ENCODE measurements around the gene HIP1R.
"Not testable (repeated sequence)": the region's sequence is repeated elsewhere in the genome, so short reads cannot be mapped to it uniquely, and the experiment has no call there.

The HIP1R gene

GRCh38 chr12:122871851-122872780 is 36.9 kb downstream of the HIP1R start:
- no peak for DNase-seq (ENCODE audit: extremely low read depth in 1 of 2, low read depth in 1 of 2)

- no peak for DNase-seq (ENCODE audit: extremely low read depth in 1 of 2, low read depth in 1 of 2)
Observed at GRCh38 chr12:122872815-122873361, 37.6 kb downstream of the HIP1R start.

GRCh38 chr12:122873540-122873939 is 38.3 kb downstream of the HIP1R start:
- no peak for DNase-seq (ENCODE audit: extremely low read depth in 1 of 2, low read depth in 1 of 2)

GRCh38 chr12:122874081-122874480 is 38.8 kb downstream of the HIP1R start:
- no peak for DNase-seq (ENCODE audit: extremely low read depth in 1 of 2, low read depth in 1 of 2)

- DNase-seq (ENCODE audit: extremely low read depth in 1 of 2, low read depth in 1 of 2) = no peak
Observed at GRCh38 chr12:122875590-122876220, 40.4 kb downstream of the HIP1R start.

GRCh38 chr12:122876281-122876680 is 41.0 kb downstream of the HIP1R start:
- DNase-seq (ENCODE audit: extremely low read depth in 1 of 2, low read depth in 1 of 2) = not testable (repeated sequence)

GRCh38 chr12:122876731-122877130 is 41.5 kb downstream of the HIP1R start:
- DNase-seq (ENCODE audit: extremely low read depth in 1 of 2, low read depth in 1 of 2) = no peak

- DNase-seq (ENCODE audit: extremely low read depth in 1 of 2, low read depth in 1 of 2) = no peak
Observed at GRCh38 chr12:122878780-122879612, 43.7 kb downstream of the HIP1R start.

- DNase-seq (ENCODE audit: extremely low read depth in 1 of 2, low read depth in 1 of 2) = no peak
Observed at GRCh38 chr12:122880155-122880667, 45.0 kb downstream of the HIP1R start.

GRCh38 chr12:122880668-122881067 is 45.4 kb downstream of the HIP1R start:
- DNase-seq (ENCODE audit: extremely low read depth in 1 of 2, low read depth in 1 of 2) = no peak

- no peak for DNase-seq (ENCODE audit: extremely low read depth in 1 of 2, low read depth in 1 of 2)
Observed at GRCh38 chr12:122882908-122883558, 47.8 kb downstream of the HIP1R start.

- DNase-seq (ENCODE audit: extremely low read depth in 1 of 2, low read depth in 1 of 2) = no peak
Observed at GRCh38 chr12:122884091-122884826, 49.0 kb downstream of the HIP1R start.

- DNase-seq (ENCODE audit: extremely low read depth in 1 of 2, low read depth in 1 of 2) = no peak
Observed at GRCh38 chr12:122884860-122885259, 49.6 kb downstream of the HIP1R start.

- DNase-seq (ENCODE audit: extremely low read depth in 1 of 2, low read depth in 1 of 2) = no peak
Observed at GRCh38 chr12:122886161-122886560, 50.9 kb downstream of the HIP1R start.

GRCh38 chr12:122886851-122887818 is 51.9 kb downstream of the HIP1R start:
- DNase-seq (ENCODE audit: extremely low read depth in 1 of 2, low read depth in 1 of 2) = no peak

GRCh38 chr12:122887819-122888212 is 52.6 kb downstream of the HIP1R start:
- DNase-seq (ENCODE audit: extremely low read depth in 1 of 2, low read depth in 1 of 2) = no peak

- no peak for DNase-seq (ENCODE audit: extremely low read depth in 1 of 2, low read depth in 1 of 2)
Observed at GRCh38 chr12:122888232-122888752, 53.0 kb downstream of the HIP1R start.
